ENCODE data around the gene CLEC9A.

GRCh38 chr12:9992296-9992695 lies 38.2 kb upstream of the CLEC9A start:
- TF ChIP-seq GATA2 (IDR thresholded peaks at IDR 0.05; ENCODE audit: low read depth, low read length) (no peak), GATA3 (IDR thresholded peaks at IDR 0.05; ENCODE audit: low read depth, low read length) (no peak)
